HUDEP-2 (cell line): ENCODE data around the gene DIP2B.
A peak's percentile ranks its signal among the peaks of the same experiment; 100 is the strongest.
"Not testable (repeated sequence)": the region's sequence is repeated elsewhere in the genome, so short reads cannot be mapped to it uniquely, and the experiment has no call there.

Experiments used
- DNase-seq, 76 experiments: peaks; one replicate each; lab custom pipeline; 2025; ENCODE audit not compliant: unreplicated experiment in 76 of 76; lab: John Stamatoyannopoulos, UW

The DIP2B gene

GRCh38 chr12:50504798-50505674 lies at the start of gene DIP2B:
TSS of gene DIP2B (plus strand) at chr12:50504985. CDS start at chr12:50505141, 156 bp downstream.
- peak in 75 of 76 experiments; percentile 5 to 95 (median 87) for DNase-seq

- DNase-seq: no peak
Measured at GRCh38 chr12:50458606-50459005, 46.2 kb upstream of the DIP2B start.

GRCh38 chr12:50467439-50467838 lies 37.3 kb upstream of the DIP2B start:
- DNase-seq: no peak

GRCh38 chr12:50477241-50477832 lies 27.4 kb upstream of the DIP2B start:
- DNase-seq: no peak

GRCh38 chr12:50482571-50482970 lies 22.2 kb upstream of the DIP2B start:
- DNase-seq: no peak

- DNase-seq: no peak
Measured at GRCh38 chr12:50483488-50483887, 21.3 kb upstream of the DIP2B start.

GRCh38 chr12:50488801-50489200 lies 16.0 kb upstream of the DIP2B start:
- no peak for DNase-seq

GRCh38 chr12:50498119-50498518 lies 6.7 kb upstream of the DIP2B start:
- not testable (repeated sequence) for DNase-seq

- peak in 15 of 76 experiments; percentile 3 to 38 (median 26) for DNase-seq
Measured at GRCh38 chr12:50505675-50506530, 1.1 kb downstream of the DIP2B start.

GRCh38 chr12:50506753-50507473 lies 2.1 kb downstream of the DIP2B start:
- no peak for DNase-seq

- no peak for DNase-seq
Measured at GRCh38 chr12:50507474-50507838, 2.7 kb downstream of the DIP2B start.

- no peak for DNase-seq
Measured at GRCh38 chr12:50507930-50508329, 3.1 kb downstream of the DIP2B start.

GRCh38 chr12:50508414-50508813 lies 3.6 kb downstream of the DIP2B start:
- DNase-seq: no peak

GRCh38 chr12:50508970-50509663 lies 4.3 kb downstream of the DIP2B start:
- peak in 3 of 76 experiments; percentile 8 to 18 (median 10) for DNase-seq

GRCh38 chr12:50514526-50515276 lies 9.9 kb downstream of the DIP2B start:
- no peak for DNase-seq

GRCh38 chr12:50515587-50515986 lies 10.8 kb downstream of the DIP2B start:
- peak in 9 of 76 experiments; percentile 3 to 22 (median 13) for DNase-seq

- DNase-seq: no peak
Measured at GRCh38 chr12:50517421-50518048, 12.8 kb downstream of the DIP2B start.

- no peak for DNase-seq
Measured at GRCh38 chr12:50518090-50518489, 13.3 kb downstream of the DIP2B start.

GRCh38 chr12:50519353-50519752 lies 14.6 kb downstream of the DIP2B start:
- DNase-seq: no peak
